ENCODE data around the gene RPS3A. TPM values are rescaled to one million over a fixed set of nuclear protein-coding genes. Genes with fewer than 3 reads are reported as not detected.

The RPS3A gene
- total and polyA plus RNA-seq, 2 donors (not counting 1 experiment from before 2014, with no cell fraction given) = 1,918 to 2,843 TPM

DNA sequence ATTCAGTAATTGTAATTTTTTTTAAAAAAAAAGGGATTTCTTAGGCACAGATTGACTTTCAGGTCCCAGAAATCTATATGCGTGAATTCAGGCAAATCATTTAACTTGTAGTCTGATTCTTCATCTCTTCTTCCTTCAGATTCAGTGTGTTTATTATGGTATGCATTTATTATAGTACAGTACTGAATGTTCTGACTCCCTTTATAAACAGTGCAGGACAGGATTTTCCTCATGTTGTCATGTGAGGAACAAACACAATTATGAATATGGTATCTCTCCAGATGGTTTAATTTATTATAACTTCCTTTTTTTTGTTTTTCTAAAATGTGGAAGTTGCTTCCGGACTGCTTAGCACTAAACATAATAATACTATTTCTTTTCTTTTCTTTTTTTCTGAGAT is 54.2 kb downstream of the RPS3A start:
- Histone ChIP-seq H3K4me1 (ENCODE audit: control insufficient read depth, extremely low read depth, insufficient read depth, low read length) (no peaks in the 10 kb centered on the region), H2AFZ (ENCODE audit: low read length) (no peak overlapping the region), H3K27me3 (ENCODE audit: control insufficient read depth, insufficient read depth, low read length) (no peaks in the 10 kb centered on the region), H3K36me3 (ENCODE audit: control insufficient read depth, insufficient read depth, low read length) (no peaks in the 10 kb centered on the region), H3K9me3 (ENCODE audit: control insufficient read depth, insufficient read depth, low read depth, low read length) (no peaks in the 10 kb centered on the region), H3K27ac (ENCODE audit: insufficient read depth, low read length) (no peak overlapping the region), H3K4me2 (ENCODE audit: extremely low read depth, insufficient read depth, low read length) (no peak overlapping the region), H3K4me3 (replicated peaks in 1 of 4; ENCODE audit: control extremely low read depth in 1 of 4, insufficient read depth in 1 of 4, low read depth in 3 of 4, low read length in 4 of 4) (no peak overlapping the region), H3K9ac (ENCODE audit: insufficient read depth, low read length) (no peak overlapping the region), H4K20me1 (ENCODE audit: control insufficient read depth, extremely low read depth, insufficient read depth, low read length) (no peaks in the 10 kb centered on the region), H3K79me2 (ENCODE audit: control insufficient read depth, insufficient read depth, low read length) (no peaks in the 10 kb centered on the region)
- peak in 1 of 2 donors; percentile 66 for DNase-seq (ENCODE audit: low read depth in 2 of 2)
- TF ChIP-seq, protein P1, sequence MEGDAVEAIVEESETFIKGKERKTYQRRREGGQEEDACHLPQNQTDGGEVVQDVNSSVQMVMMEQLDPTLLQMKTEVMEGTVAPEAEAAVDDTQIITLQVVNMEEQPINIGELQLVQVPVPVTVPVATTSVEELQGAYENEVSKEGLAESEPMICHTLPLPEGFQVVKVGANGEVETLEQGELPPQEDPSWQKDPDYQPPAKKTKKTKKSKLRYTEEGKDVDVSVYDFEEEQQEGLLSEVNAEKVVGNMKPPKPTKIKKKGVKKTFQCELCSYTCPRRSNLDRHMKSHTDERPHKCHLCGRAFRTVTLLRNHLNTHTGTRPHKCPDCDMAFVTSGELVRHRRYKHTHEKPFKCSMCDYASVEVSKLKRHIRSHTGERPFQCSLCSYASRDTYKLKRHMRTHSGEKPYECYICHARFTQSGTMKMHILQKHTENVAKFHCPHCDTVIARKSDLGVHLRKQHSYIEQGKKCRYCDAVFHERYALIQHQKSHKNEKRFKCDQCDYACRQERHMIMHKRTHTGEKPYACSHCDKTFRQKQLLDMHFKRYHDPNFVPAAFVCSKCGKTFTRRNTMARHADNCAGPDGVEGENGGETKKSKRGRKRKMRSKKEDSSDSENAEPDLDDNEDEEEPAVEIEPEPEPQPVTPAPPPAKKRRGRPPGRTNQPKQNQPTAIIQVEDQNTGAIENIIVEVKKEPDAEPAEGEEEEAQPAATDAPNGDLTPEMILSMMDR (conservative IDR thresholded peaks at IDR 0.05 in 1 of 2, IDR thresholded peaks at IDR 0.05 in 1 of 2; ENCODE audit: low read depth in 1 of 2, low read length in 2 of 2) = no peak
- TF ChIP-seq EZH2 (IDR thresholded peaks at IDR 0.05; ENCODE audit: low read length, missing control alignments) = no peak

Other genes with a start within 250 kb of the RPS3A start
- gene LRBA, start 84.3 kb upstream of the RPS3A start, total RNA-seq = 26.7 and 36.7 TPM in 2 replicates
- gene LRBA, start 84.3 kb upstream of the RPS3A start, polyA plus RNA-seq = 16.4 and 21.0 TPM in 2 replicates
- gene PRSS48, start 177.5 kb downstream of the RPS3A start, total RNA-seq = not detected in 2 replicates
- not detected in 2 replicates for gene PRSS48, start 177.5 kb downstream of the RPS3A start, polyA plus RNA-seq
- gene SH3D19, start 226.0 kb downstream of the RPS3A start, total RNA-seq = 17.7 and 31.4 TPM in 2 replicates
- gene SH3D19, start 226.0 kb downstream of the RPS3A start, polyA plus RNA-seq = 41.3 and 53.0 TPM in 2 replicates

Data from fibroblast of lung (primary cell).